ENCODE data around the gene NLRX1. TPM values are rescaled to one million over a fixed set of nuclear protein-coding genes. Genes with fewer than 3 reads are reported as not detected.
"Not testable (repeated sequence)": the region's sequence is repeated elsewhere in the genome, so short reads cannot be mapped to it uniquely, and the experiment has no call there.

NLRX1 gene
- total RNA-seq, 6 experiments from 2014 or later, result 8.1 to 13.2 (median 10.9) TPM

DNA sequence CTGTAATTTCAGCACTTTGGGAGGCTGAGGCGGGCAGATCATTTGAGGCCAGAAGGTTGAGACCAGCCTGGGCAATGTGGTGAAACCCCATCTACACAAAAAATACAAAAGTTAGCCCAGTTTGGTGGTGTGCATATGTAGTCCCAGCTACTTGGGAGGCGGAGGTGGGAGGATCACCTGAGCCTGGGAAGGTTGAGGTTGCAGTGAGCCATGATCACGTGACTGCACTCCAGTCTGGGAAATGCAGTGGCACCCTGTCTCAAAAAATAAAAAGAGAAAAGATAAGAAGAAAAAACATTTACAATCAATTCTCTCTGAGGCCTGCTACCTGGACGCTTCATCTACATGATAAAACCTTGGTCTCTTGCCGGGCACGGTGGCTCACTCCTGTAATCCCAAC, 30.4 kb downstream of the NLRX1 start:
- TF ChIP-seq POLR2A (IDR thresholded peaks at IDR 0.05), result no peak
- H3K4me3 ChIP-seq, result no peak overlapping the region
- DNase-seq, result no peak
- intact Hi-C loops (cut with DNase I), result no loop called here
- 80% methylated on average over 6 of the region's 6 CpGs for WGBS (ENCODE audit: insufficient coverage, low coverage, low lambda C conversion rate, missing lambda C conversion rate)
- H3K27ac ChIP-seq, result no peak overlapping the region
- H3K9me3 ChIP-seq, result no peaks in the 10 kb centered on the region
- H3K27me3 ChIP-seq, result no peaks in the 10 kb centered on the region
- ATAC-seq, result no peak
- no peaks in the 10 kb centered on the region for H3K36me3 ChIP-seq
- no peaks in the 10 kb centered on the region for H3K4me1 ChIP-seq

DNA sequence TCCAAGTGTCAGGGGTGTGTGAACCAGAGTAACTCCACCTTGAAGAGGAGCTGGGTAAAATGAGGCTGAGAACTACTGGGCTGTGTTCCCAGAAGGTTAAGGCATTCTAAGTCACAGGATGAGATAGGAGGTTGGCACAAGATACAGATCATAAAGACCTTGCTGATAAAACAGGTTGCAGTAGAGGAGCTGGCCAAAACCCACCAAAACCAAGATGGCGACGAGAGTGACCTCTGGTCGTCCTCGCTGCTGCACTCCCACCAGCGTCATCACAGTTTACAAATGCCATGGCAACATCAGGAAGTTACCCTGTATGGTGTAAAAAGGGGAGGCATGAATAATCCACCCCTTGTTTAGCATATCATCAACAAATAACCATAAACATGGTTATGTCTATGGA, 32.7 kb downstream of the NLRX1 start:
- DNase-seq, H3K9me3 ChIP-seq, ATAC-seq, H3K27ac ChIP-seq, H3K4me1 ChIP-seq, H3K4me3 ChIP-seq, H3K36me3 ChIP-seq, H3K27me3 ChIP-seq: not testable (repeated sequence)
- 93% methylated on average over 3 of the region's 5 CpGs for WGBS (ENCODE audit: insufficient coverage, low coverage, low lambda C conversion rate, missing lambda C conversion rate)
- intact Hi-C loops (cut with DNase I), result loop anchor here in 1 of 2 donors (10.0 kb wide), 1 partner anchor 46 kb away; no protein-coding TSS in a partner anchor

DNA sequence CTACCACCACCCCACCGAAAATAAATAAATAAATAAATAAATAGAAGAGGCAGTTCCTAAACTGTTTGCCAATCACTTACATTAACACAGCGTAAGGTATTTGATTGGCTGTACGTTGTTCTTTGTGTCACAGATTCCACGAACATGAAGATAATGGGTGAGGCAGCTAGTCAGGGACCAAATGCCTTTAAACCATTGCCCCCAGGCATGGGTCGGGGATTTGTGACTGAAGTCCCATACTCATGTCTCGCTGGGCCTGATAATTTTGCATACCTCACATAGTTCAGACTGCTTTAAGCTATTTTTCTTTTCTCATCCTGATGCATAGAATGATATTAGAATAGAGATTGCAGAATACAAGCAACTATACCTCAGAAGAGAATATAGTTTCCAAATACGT, 34.0 kb downstream of the NLRX1 start:
- Histone ChIP-seq H3K27ac (no peak overlapping the region), H3K9me3 (no peaks in the 10 kb centered on the region), H3K4me1 (peaks cover 0 to 7% (median 0%) of the 10 kb centered on the region in 4 donors), H3K27me3 (no peaks in the 10 kb centered on the region), H3K4me3 (no peak overlapping the region), H3K36me3 (no peaks in the 10 kb centered on the region)
- intact Hi-C loops (cut with DNase I), result loop anchor here in 1 of 2 donors (10.0 kb wide), 1 partner anchor 48 kb away; no protein-coding TSS in a partner anchor
- no peak for TF ChIP-seq POLR2A (IDR thresholded peaks at IDR 0.05)
- TF ChIP-seq, protein P1, sequence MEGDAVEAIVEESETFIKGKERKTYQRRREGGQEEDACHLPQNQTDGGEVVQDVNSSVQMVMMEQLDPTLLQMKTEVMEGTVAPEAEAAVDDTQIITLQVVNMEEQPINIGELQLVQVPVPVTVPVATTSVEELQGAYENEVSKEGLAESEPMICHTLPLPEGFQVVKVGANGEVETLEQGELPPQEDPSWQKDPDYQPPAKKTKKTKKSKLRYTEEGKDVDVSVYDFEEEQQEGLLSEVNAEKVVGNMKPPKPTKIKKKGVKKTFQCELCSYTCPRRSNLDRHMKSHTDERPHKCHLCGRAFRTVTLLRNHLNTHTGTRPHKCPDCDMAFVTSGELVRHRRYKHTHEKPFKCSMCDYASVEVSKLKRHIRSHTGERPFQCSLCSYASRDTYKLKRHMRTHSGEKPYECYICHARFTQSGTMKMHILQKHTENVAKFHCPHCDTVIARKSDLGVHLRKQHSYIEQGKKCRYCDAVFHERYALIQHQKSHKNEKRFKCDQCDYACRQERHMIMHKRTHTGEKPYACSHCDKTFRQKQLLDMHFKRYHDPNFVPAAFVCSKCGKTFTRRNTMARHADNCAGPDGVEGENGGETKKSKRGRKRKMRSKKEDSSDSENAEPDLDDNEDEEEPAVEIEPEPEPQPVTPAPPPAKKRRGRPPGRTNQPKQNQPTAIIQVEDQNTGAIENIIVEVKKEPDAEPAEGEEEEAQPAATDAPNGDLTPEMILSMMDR (IDR thresholded peaks at IDR 0.05), result no peak
- 87% methylated on average over 7 of the region's 7 CpGs for WGBS (ENCODE audit: insufficient coverage, low coverage, low lambda C conversion rate, missing lambda C conversion rate)
- no peak for DNase-seq
- ATAC-seq, result no peak

DNA sequence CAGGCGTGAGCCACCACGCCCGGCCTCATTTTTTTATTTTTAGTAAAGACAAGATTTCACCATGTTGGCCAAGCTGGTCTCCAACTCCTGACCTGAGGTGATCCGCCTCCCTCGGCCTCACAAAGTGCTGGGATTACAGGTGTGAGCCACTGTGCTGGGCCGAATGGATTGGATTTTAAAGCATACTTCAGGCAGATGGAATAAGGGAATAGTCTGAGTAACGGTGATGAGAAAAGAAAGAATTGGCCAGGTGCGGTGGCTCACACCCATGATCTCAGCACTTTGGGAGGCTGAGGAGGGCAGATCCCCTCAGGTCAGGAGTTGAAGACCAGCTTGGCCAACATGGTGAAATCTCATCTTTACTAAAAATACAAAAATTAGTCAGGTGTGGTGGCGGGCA, 35.5 kb downstream of the NLRX1 start:
- no peak for DNase-seq

DNA sequence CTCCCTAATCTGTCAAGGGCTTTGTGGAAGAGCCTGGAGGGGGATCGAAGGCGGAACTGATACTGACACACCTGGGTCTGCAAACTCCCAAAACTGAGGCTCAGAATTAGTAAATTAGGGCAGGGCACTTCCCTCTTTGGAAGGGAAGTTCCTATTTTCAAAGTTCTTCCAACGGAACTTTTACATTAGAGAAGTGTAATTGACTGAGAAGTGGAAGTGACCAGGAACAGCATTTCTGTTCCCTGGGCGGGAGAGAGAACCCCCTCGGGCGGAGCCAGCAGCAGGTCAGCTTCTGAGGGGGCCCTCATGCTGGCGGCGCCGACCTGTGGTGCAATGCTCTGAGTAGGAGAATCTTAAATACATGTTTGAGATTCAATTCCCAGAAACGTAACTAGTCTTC, 36.6 kb downstream of the NLRX1 start:
- no peaks in the 10 kb centered on the region for H3K36me3 ChIP-seq
- no peaks in the 10 kb centered on the region for H3K9me3 ChIP-seq
- ATAC-seq, result no peak
- peak in 2 of 3 donors; percentile 46 to 66 for DNase-seq
- intact Hi-C loops (cut with DNase I), result loop anchor here in 1 of 2 donors (10.0 kb wide), 1 partner anchor 50 kb away; no protein-coding TSS in a partner anchor
- H3K27me3 ChIP-seq, result no peaks in the 10 kb centered on the region
- peaks cover 0 to 10% (median 0%) of the 10 kb centered on the region in 4 donors for H3K4me1 ChIP-seq
- WGBS (ENCODE audit: insufficient coverage, low coverage, low lambda C conversion rate, missing lambda C conversion rate), result 67% methylated on average over 10 of the region's 10 CpGs
- peak overlapping the region in 1 of 3 donors; percentile 75 for H3K4me3 ChIP-seq
- H3K27ac ChIP-seq, result peak overlapping the region in 2 of 3 donors; percentile 79 to 90
- TF ChIP-seq, protein P1 (IDR thresholded peaks at IDR 0.05), result no peak
- no peak for TF ChIP-seq POLR2A (IDR thresholded peaks at IDR 0.05)

More for the DNA sequence above, 35.5 kb downstream of the NLRX1 start:
- ATAC-seq, result no peak
- WGBS (ENCODE audit: insufficient coverage, low coverage, low lambda C conversion rate, missing lambda C conversion rate), result 91% methylated on average over 9 of the region's 9 CpGs
- H3K4me3 ChIP-seq, result no peak overlapping the region
- TF ChIP-seq, protein P1 (IDR thresholded peaks at IDR 0.05), result no peak
- no peak for TF ChIP-seq POLR2A (IDR thresholded peaks at IDR 0.05)
- intact Hi-C loops (cut with DNase I), result loop anchor here in 1 of 2 donors (10.0 kb wide), 1 partner anchor 49 kb away; no protein-coding TSS in a partner anchor
- no peaks in the 10 kb centered on the region for H3K9me3 ChIP-seq
- H3K27me3 ChIP-seq, result no peaks in the 10 kb centered on the region
- no peak overlapping the region for H3K27ac ChIP-seq
- H3K36me3 ChIP-seq, result no peaks in the 10 kb centered on the region
- H3K4me1 ChIP-seq, result peaks cover 0 to 10% (median 0%) of the 10 kb centered on the region in 4 donors

Measured in right lobe of liver (tissue), 6 donors.